Activated T-cell treated with anti-CD3 and anti-CD28 coated beads, Interleukin-2, amount 50 U/mL, for 24 hours (primary cell): Measurements from ENCODE around the gene TMEM198.

Experiments used
- DNase-seq: peaks from one replicate; pipeline ENCODE4 v3.0.0-alpha.2; 2020
- H3K27ac Mint-ChIP-seq: 2 replicates; pipeline ENCODE4 v1.8.0; 2020; ENCODE audit warnings: mild to moderate bottlenecking, mixed read lengths
- H3K27me3 Mint-ChIP-seq: 2 replicates; pipeline ENCODE4 v1.8.0; 2020; ENCODE audit warnings: mixed read lengths
- H3K36me3 Mint-ChIP-seq: 2 replicates; pipeline ENCODE4 v1.8.0; 2020; ENCODE audit warnings: low read depth, mixed read lengths
- H3K4me1 Mint-ChIP-seq: 2 replicates; pipeline ENCODE4 v1.8.0; 2020; ENCODE audit warnings: low read depth, mixed read lengths
- H3K4me3 Mint-ChIP-seq: 2 replicates; pipeline ENCODE4 v1.8.0; 2020; ENCODE audit warnings: mild to moderate bottlenecking, moderate library complexity, mixed read lengths
- H3K9me3 Mint-ChIP-seq: 2 replicates; pipeline ENCODE4 v1.8.0; 2020; ENCODE audit warnings: mixed read lengths

Gene TMEM198

GRCh38 chr2:219506153-219506801 is 37.6 kb upstream of the TMEM198 start:
- Mint-ChIP-seq H3K36me3 (peaks cover 62% of the 10 kb centered on the region), H3K4me3 (no peak overlapping the region), H3K27me3 (peaks cover 33% of the 10 kb centered on the region), H3K27ac (no peak overlapping the region), H3K9me3 (no peaks in the 10 kb centered on the region), H3K4me1 (peaks cover 14% of the 10 kb centered on the region)
- no peak for DNase-seq

DNA sequence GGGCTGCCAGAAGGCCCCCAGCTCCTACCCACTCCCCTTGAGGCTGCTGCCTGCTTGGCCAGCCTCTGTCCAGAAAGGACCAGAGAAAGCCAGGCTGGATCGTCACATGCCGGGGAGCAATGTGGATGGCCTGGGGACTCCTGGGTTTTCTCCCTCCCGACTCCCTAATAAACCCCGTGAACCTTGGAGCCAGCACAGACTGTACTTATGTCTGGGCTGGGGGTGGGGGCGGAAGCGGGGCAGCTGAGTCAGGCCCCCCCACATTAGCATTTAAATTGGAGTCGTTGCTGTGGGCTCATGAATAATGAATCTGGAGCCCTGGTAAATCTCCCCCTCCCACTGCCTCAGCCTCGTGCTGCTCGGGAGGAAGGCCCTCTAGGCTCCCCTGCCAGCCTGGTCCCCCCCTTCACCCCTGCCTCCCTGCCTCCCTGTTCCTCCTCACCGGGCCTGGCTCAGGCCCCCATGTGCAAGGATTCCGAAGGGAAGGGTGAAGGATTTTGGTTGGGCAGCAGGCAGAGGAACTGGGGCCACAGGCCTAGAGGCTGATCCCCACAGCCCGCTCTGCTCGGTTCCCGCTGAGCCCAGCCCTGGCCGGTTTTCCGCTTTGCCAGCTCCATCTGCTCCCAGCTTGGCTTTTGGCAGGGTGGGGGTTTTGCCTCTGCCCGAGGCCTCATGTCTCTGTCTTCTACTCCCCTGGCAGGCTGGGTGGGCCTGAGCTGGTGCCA is 36.9 kb upstream of the TMEM198 start:
- Mint-ChIP-seq H3K27ac (no peak overlapping the region), H3K9me3 (no peaks in the 10 kb centered on the region), H3K4me3 (no peak overlapping the region), H3K36me3 (peaks cover 55% of the 10 kb centered on the region), H3K27me3 (peaks cover 39% of the 10 kb centered on the region), H3K4me1 (peaks cover 11% of the 10 kb centered on the region)
- DNase-seq, result no peak

- DNase-seq, result no peak
- no peak overlapping the region for H3K4me3 Mint-ChIP-seq
- peaks cover 11% of the 10 kb centered on the region for H3K4me1 Mint-ChIP-seq
- H3K27ac Mint-ChIP-seq, result no peak overlapping the region
- H3K27me3 Mint-ChIP-seq, result peaks cover 46% of the 10 kb centered on the region
- peaks cover 47% of the 10 kb centered on the region for H3K36me3 Mint-ChIP-seq
- no peaks in the 10 kb centered on the region for H3K9me3 Mint-ChIP-seq
Measured at GRCh38 chr2:219507581-219508443, 36.0 kb upstream of the TMEM198 start.

- H3K4me3 Mint-ChIP-seq, result no peak overlapping the region
- peaks cover 51% of the 10 kb centered on the region for H3K27me3 Mint-ChIP-seq
- no peak for DNase-seq
- peaks cover 42% of the 10 kb centered on the region for H3K36me3 Mint-ChIP-seq
- peaks cover 16% of the 10 kb centered on the region for H3K4me1 Mint-ChIP-seq
- H3K9me3 Mint-ChIP-seq, result no peaks in the 10 kb centered on the region
- no peak overlapping the region for H3K27ac Mint-ChIP-seq
Measured at GRCh38 chr2:219508444-219508734, 35.4 kb upstream of the TMEM198 start.

- no peak for DNase-seq
- no peak overlapping the region for H3K27ac Mint-ChIP-seq
- peaks cover 59% of the 10 kb centered on the region for H3K27me3 Mint-ChIP-seq
- H3K9me3 Mint-ChIP-seq, result no peaks in the 10 kb centered on the region
- H3K4me1 Mint-ChIP-seq, result peaks cover 24% of the 10 kb centered on the region
- no peak overlapping the region for H3K4me3 Mint-ChIP-seq
- H3K36me3 Mint-ChIP-seq, result peaks cover 34% of the 10 kb centered on the region
Measured at GRCh38 chr2:219508971-219509779, 34.7 kb upstream of the TMEM198 start.

DNA sequence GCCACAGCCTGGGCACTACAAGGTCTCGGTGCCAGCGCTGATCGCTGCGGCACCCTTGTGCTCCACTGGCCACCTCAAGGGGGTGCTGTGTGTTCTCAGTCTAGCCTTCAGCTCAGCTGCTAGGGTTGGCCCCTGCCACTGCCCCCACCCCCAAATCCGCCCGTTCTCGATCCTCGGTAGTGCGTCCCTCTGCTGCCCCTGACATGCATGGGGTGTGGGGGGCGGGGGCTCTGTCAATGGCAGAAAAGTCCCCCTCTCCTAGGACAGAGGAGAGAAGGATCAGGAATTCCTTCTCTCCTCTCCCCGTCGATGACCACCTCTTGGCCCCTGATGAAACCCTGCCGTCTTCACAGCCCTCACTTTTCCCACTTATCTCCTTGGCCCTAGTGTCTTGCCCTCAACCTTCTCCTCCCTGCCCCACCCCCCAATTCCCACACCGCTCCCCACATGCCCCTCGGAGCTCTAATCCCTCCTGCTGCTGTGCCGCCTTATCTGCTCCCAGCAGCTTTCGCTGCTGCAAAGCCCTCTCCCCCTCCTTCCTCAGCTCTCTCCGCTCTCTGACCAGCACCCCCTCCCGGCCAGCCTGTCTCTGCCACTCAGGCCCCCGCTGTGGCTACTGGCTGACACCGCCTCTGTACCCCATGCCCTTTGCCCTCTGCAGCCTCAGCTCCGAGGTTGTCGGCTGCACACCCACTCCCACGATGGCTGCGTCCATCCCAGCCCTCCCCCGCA is 33.9 kb upstream of the TMEM198 start:
- Mint-ChIP-seq H3K27me3 (peaks cover 64% of the 10 kb centered on the region), H3K4me3 (no peak overlapping the region), H3K27ac (no peak overlapping the region)

GRCh38 chr2:219510512-219511135 is 33.2 kb upstream of the TMEM198 start:
- H3K4me1 Mint-ChIP-seq, result peaks cover 26% of the 10 kb centered on the region
- H3K4me3 Mint-ChIP-seq, result no peak overlapping the region
- H3K36me3 Mint-ChIP-seq, result peaks cover 20% of the 10 kb centered on the region
- H3K9me3 Mint-ChIP-seq, result no peaks in the 10 kb centered on the region
- peaks cover 71% of the 10 kb centered on the region for H3K27me3 Mint-ChIP-seq
- no peak for DNase-seq
- no peak overlapping the region for H3K27ac Mint-ChIP-seq

More for the DNA sequence above, 33.9 kb upstream of the TMEM198 start:
- Mint-ChIP-seq H3K9me3 (no peaks in the 10 kb centered on the region), H3K4me1 (peaks cover 25% of the 10 kb centered on the region), H3K36me3 (peaks cover 27% of the 10 kb centered on the region)
- DNase-seq, result peak; percentile 66

GRCh38 chr2:219511547-219512325 is 32.1 kb upstream of the TMEM198 start:
- Mint-ChIP-seq H3K36me3 (peaks cover 9% of the 10 kb centered on the region), H3K4me3 (no peak overlapping the region), H3K9me3 (no peaks in the 10 kb centered on the region), H3K4me1 (peaks cover 26% of the 10 kb centered on the region), H3K27ac (no peak overlapping the region), H3K27me3 (peaks cover 82% of the 10 kb centered on the region)
- DNase-seq, result no peak

- H3K27me3 Mint-ChIP-seq, result peaks cover 87% of the 10 kb centered on the region
- H3K36me3 Mint-ChIP-seq, result peaks cover 2% of the 10 kb centered on the region
- H3K9me3 Mint-ChIP-seq, result no peaks in the 10 kb centered on the region
- H3K4me3 Mint-ChIP-seq, result no peak overlapping the region
- H3K27ac Mint-ChIP-seq, result no peak overlapping the region
- H3K4me1 Mint-ChIP-seq, result peaks cover 26% of the 10 kb centered on the region
- DNase-seq, result no peak
Measured at GRCh38 chr2:219512524-219513216, 31.2 kb upstream of the TMEM198 start.

GRCh38 chr2:219513787-219514186 is 30.0 kb upstream of the TMEM198 start:
- Mint-ChIP-seq H3K36me3 (no peaks in the 10 kb centered on the region), H3K27ac (no peak overlapping the region), H3K9me3 (no peaks in the 10 kb centered on the region), H3K4me1 (peaks cover 26% of the 10 kb centered on the region), H3K27me3 (peaks cover 86% of the 10 kb centered on the region), H3K4me3 (no peak overlapping the region)
- no peak for DNase-seq

GRCh38 chr2:219514196-219514761 is 29.5 kb upstream of the TMEM198 start, which contains the start of gene ASIC4:
TSS of gene ASIC4 (plus strand) at chr2:219514482. CDS start at chr2:219514725, 243 bp downstream.
- peaks cover 26% of the 10 kb centered on the region for H3K4me1 Mint-ChIP-seq
- H3K36me3 Mint-ChIP-seq, result no peaks in the 10 kb centered on the region
- DNase-seq, result no peak
- H3K27ac Mint-ChIP-seq, result no peak within 1 kb of the TSS
- H3K9me3 Mint-ChIP-seq, result no peaks in the 10 kb centered on the region
- peaks cover 89% of the 10 kb centered on the region for H3K27me3 Mint-ChIP-seq
- peak within 1 kb of the TSS; percentile 27 for H3K4me3 Mint-ChIP-seq

GRCh38 chr2:219514836-219515235 is 29.0 kb upstream of the TMEM198 start:
- Mint-ChIP-seq H3K4me3 (no peak overlapping the region), H3K4me1 (peaks cover 21% of the 10 kb centered on the region), H3K9me3 (no peaks in the 10 kb centered on the region), H3K27ac (no peak overlapping the region), H3K36me3 (no peaks in the 10 kb centered on the region), H3K27me3 (peaks cover 86% of the 10 kb centered on the region)
- DNase-seq, result no peak
